HEK293T (cell line): ENCODE measurements around the gene USP30.

Source experiments
- CTCF ChIA-PET: fragments of 350-600 bp; formaldehyde crosslinking; extraction: SDS; loops from one replicate; lab custom pipeline; 2021; ENCODE audit warnings: antibody characterized with exemption, inconsistent platforms; lab: Yijun Ruan, JAX
- POLR2A ChIA-PET: fragments of 350-600 bp; formaldehyde crosslinking; extraction: SDS; loops from one replicate; lab custom pipeline; 2020; ENCODE audit warnings: antibody characterized with exemption, inconsistent platforms; lab: Yijun Ruan, JAX
- DNase-seq: peaks from one replicate; pipeline ENCODE4 v3.0.0; 2012; ENCODE audit warnings: mixed read lengths; ENCODE audit errors: extremely low spot score
- ARNT ChIP-seq: fragments of 450-650 bp; IDR thresholded peaks from 2 replicates; pipeline ENCODE4 v1.6.1; 2017; ENCODE audit warnings: mild to moderate bottlenecking
- BHLHE40 ChIP-seq: fragments of 450-650 bp; IDR thresholded peaks from 2 replicates; pipeline ENCODE4 v1.6.1; 2016; ENCODE audit warnings: mild to moderate bottlenecking, moderate library complexity, borderline replicate concordance
- CTBP1 ChIP-seq: fragments of 450-650 bp; IDR thresholded peaks from 2 replicates; pipeline ENCODE4 v1.6.1; 2016; ENCODE audit warnings: borderline replicate concordance
- ELF4 ChIP-seq: fragments of 450-650 bp; IDR thresholded peaks from 2 replicates; pipeline ENCODE4 v1.6.1; 2017; ENCODE audit warnings: antibody characterized with exemption
- FOXA1 ChIP-seq: fragments of 450-650 bp; IDR thresholded peaks from 2 replicates; pipeline ENCODE4 v1.6.1; 2016; ENCODE audit warnings: mild to moderate bottlenecking
- FOXK2 ChIP-seq: fragments of 450-650 bp; IDR thresholded peaks from 2 replicates; pipeline ENCODE4 v1.6.1; 2016; ENCODE audit warnings: mild to moderate bottlenecking
- FOXM1 ChIP-seq: fragments of 450-650 bp; IDR thresholded peaks from 2 replicates; pipeline ENCODE4 v1.6.1; 2017; ENCODE audit warnings: mild to moderate bottlenecking, borderline replicate concordance
- HDGF ChIP-seq: fragments of 450-650 bp; IDR thresholded peaks from 2 replicates; pipeline ENCODE4 v1.6.1; 2017; ENCODE audit warnings: antibody characterized with exemption, borderline replicate concordance
- L3MBTL2 ChIP-seq: fragments of 450-650 bp; conservative IDR thresholded peaks from 2 replicates; pipeline ENCODE4 v1.6.1; 2016; ENCODE audit warnings: mild to moderate bottlenecking
- LEF1 ChIP-seq: fragments of 450-650 bp; IDR thresholded peaks from 2 replicates; pipeline ENCODE4 v1.6.1; 2017; ENCODE audit warnings: mild to moderate bottlenecking, borderline replicate concordance
- NFRKB ChIP-seq: fragments of 450-650 bp; IDR thresholded peaks from 2 replicates; pipeline ENCODE4 v1.6.1; 2016; ENCODE audit warnings: mild to moderate bottlenecking, moderate library complexity
- PKNOX1 ChIP-seq: fragments of 450-650 bp; IDR thresholded peaks from 2 replicates; pipeline ENCODE4 v1.6.1; 2016
- SP1 ChIP-seq: fragments of 450-650 bp; IDR thresholded peaks from 2 replicates; pipeline ENCODE4 v1.6.1; 2017
- SUZ12 ChIP-seq: fragments of 450-650 bp; IDR thresholded peaks from 2 replicates; pipeline ENCODE4 v1.6.1; 2016; ENCODE audit warnings: mild to moderate bottlenecking
- TARDBP ChIP-seq: fragments of 450-650 bp; IDR thresholded peaks from 2 replicates; pipeline ENCODE4 v1.6.1; 2016
- ZNF384 ChIP-seq: fragments of 450-650 bp; IDR thresholded peaks from 2 replicates; pipeline ENCODE4 v1.6.1; 2016

USP30 gene

GRCh38 chr12:109052414-109053323, at the start of gene USP30:
USP30 (plus strand) TSS chr12:109052576; CDS start chr12:109052679, 103 bp downstream.
- ChIA-PET POLR2A (interaction anchor here (0.6 to 1.0 kb wide), 2 partner anchors 19 to 121 kb away, joined by 3 to 4 read pairs; no protein-coding TSS in a partner anchor), CTCF (no interaction called here)
- DNase-seq = peak; percentile 93
- TF ChIP-seq ARNT (peak; percentile 70; the same call in 1 of the 2 replicates), BHLHE40 (no peak), SP1 (no peak), FOXA1 (no peak), L3MBTL2 (0 out of 2 replicates have a peak, but pooled peaks have one; percentile 23), FOXK2 (no peak), PKNOX1 (peak; percentile 79), SUZ12 (no peak), LEF1 (no peak), HDGF (no peak), FOXM1 (peak; percentile 77), TARDBP (no peak), CTBP1 (peak; percentile 93), ELF4 (peak; percentile 48; the same call in 1 of the 2 replicates), NFRKB (no peak), ZNF384 (no peak)

- CTCF ChIA-PET = no interaction called here
These were observed 48.4 kb upstream of the USP30 start for GRCh38 chr12:109004017-109004416.

DNA sequence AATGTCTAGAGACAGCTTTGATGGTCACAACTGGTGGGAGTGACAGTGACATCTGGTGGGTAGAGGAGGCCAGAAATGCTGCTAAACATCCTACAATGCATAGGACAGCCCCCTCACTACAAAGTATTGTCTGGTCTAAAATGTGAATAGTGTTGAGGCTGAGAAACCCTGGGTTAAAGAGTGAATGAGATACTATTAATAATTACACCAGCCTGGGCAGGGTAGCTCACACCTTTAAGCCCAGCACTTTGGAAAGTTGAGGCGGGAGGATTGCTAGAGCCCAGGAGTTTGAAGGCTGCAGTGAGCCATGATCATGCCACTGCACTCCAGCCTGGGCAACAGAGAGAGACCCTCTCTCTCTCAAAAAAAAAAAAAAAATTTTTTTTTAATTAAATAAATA, 42.6 kb upstream of the USP30 start:
- ChIA-PET POLR2A (no interaction called here), CTCF (interaction anchor here (0.6 to 0.9 kb wide), 2 partner anchors 16 to 59 kb away, joined by 3 to 4 read pairs; no protein-coding TSS in a partner anchor)
- DNase-seq = no peak
- TF ChIP-seq FOXM1 = no peak
- TF ChIP-seq BHLHE40 = no peak
- TF ChIP-seq ZNF384 = no peak
- no peak for TF ChIP-seq HDGF
- no peak for TF ChIP-seq NFRKB
- TF ChIP-seq FOXA1 = no peak
- no peak for TF ChIP-seq LEF1
- no peak for TF ChIP-seq CTBP1
- no peak for TF ChIP-seq L3MBTL2
- TF ChIP-seq TARDBP = no peak
- TF ChIP-seq ELF4 = no peak
- TF ChIP-seq PKNOX1 = no peak
- no peak for TF ChIP-seq SUZ12
- TF ChIP-seq ARNT = no peak
- TF ChIP-seq SP1 = no peak
- TF ChIP-seq FOXK2 = no peak

More at GRCh38 chr12:109004017-109004416, 48.4 kb upstream of the USP30 start:
- TF ChIP-seq SUZ12 = no peak
- TF ChIP-seq NFRKB = no peak
- no peak for TF ChIP-seq SP1
- TF ChIP-seq ZNF384 = no peak
- no peak for TF ChIP-seq L3MBTL2
- TF ChIP-seq FOXA1 = no peak
- TF ChIP-seq HDGF = no peak
- no peak for TF ChIP-seq FOXM1
- TF ChIP-seq ELF4 = no peak
- DNase-seq = no peak
- POLR2A ChIA-PET = no interaction called here

- ChIA-PET CTCF (interaction anchor here (0.6 to 0.9 kb wide), 3 partner anchors 11 to 60 kb away, joined by 3 to 4 read pairs (median 4); partner anchors contain the start of gene SVOP), POLR2A (no interaction called here)
- no peak for TF ChIP-seq FOXM1
- no peak for TF ChIP-seq FOXK2
- TF ChIP-seq ZNF384 = no peak
- no peak for TF ChIP-seq PKNOX1
- no peak for TF ChIP-seq FOXA1
- no peak for TF ChIP-seq HDGF
- no peak for TF ChIP-seq L3MBTL2
- no peak for TF ChIP-seq SUZ12
- TF ChIP-seq SP1 = no peak
- no peak for TF ChIP-seq BHLHE40
- DNase-seq = no peak
These were observed 42.1 kb upstream of the USP30 start for GRCh38 chr12:109010259-109010658.

DNA sequence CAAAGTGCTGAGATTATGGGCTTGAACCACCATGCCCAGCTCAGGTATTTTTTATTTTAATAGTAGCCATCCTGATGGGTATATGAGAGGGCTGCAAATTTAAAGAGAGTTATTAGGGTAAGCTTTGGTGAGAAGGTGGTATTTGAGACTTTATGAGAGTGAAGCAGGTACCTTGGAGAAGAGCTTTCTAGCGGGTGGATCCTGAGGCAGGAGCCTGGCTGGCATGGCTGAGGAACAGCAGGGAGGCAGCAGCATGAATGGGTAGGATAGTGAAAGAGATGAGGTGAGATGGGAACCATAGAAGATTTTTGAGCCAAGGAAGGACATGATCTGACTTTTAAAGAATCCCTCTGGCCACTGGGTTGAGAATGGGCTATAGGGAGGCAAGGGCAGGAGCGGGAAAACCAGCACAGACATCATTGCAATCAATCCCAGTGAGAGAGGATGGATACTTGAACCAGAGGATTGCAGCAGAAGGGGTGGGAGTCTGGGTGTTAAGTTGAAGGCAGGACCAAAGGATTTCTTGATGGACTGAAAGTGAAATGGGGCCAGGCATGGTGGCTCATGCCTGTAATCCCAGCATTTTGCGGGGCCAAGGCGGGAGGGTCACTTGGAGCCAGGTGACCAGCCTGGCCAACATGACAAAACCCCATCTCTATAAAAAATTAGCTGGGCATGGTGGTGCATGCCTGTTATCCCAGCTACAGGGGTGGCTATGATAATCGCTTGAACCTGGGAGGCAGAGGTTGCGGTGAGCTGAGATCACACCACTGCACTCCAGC, 37.2 kb upstream of the USP30 start:
- POLR2A ChIA-PET = no interaction called here
- CTCF ChIA-PET = no interaction called here

More for the DNA sequence above, 37.2 kb upstream of the USP30 start:
- DNase-seq = no peak
- TF ChIP-seq ARNT = no peak
- TF ChIP-seq FOXK2 = no peak
- no peak for TF ChIP-seq SP1
- TF ChIP-seq NFRKB = no peak
- TF ChIP-seq HDGF = no peak
- TF ChIP-seq FOXM1 = no peak
- TF ChIP-seq CTBP1 = no peak
- TF ChIP-seq L3MBTL2 = no peak
- TF ChIP-seq LEF1 = no peak
- TF ChIP-seq ZNF384 = no peak
- no peak for TF ChIP-seq SUZ12
- no peak for TF ChIP-seq PKNOX1
- TF ChIP-seq BHLHE40 = no peak
- TF ChIP-seq TARDBP = no peak
- TF ChIP-seq ELF4 = no peak
- TF ChIP-seq FOXA1 = no peak
